Activated CD8-positive, alpha-beta memory T cell treated with anti-CD3 and anti-CD28 coated beads, Interleukin-2, amount 50 U/mL, for 1 hour (primary cell): ENCODE data around the gene RARRES2.
"Not testable (repeated sequence)": the region's sequence is repeated elsewhere in the genome, so short reads cannot be mapped to it uniquely, and the experiment has no call there.

Experiments
- DNase-seq: peaks from one replicate; pipeline ENCODE4 v3.0.0-alpha.2; 2020; ENCODE audit errors: extremely low read depth

Gene RARRES2

GRCh38 chr7:150317748-150318444, 23.5 kb downstream of the RARRES2 start:
- DNase-seq: no peak

- not testable (repeated sequence) for DNase-seq
Observed at GRCh38 chr7:150316987-150317386, 24.4 kb downstream of the RARRES2 start.

- DNase-seq: no peak
Observed at GRCh38 chr7:150314639-150315239, 26.7 kb downstream of the RARRES2 start.

GRCh38 chr7:150313870-150314269, 27.6 kb downstream of the RARRES2 start:
- no peak for DNase-seq

GRCh38 chr7:150313367-150313809, 28.0 kb downstream of the RARRES2 start:
- no peak for DNase-seq

- DNase-seq: not testable (repeated sequence)
Observed at GRCh38 chr7:150312649-150313366, 28.6 kb downstream of the RARRES2 start.

GRCh38 chr7:150311711-150312110, 29.7 kb downstream of the RARRES2 start:
- no peak for DNase-seq

GRCh38 chr7:150311146-150311545, 30.3 kb downstream of the RARRES2 start:
- no peak for DNase-seq

GRCh38 chr7:150308575-150308974, 32.9 kb downstream of the RARRES2 start:
- DNase-seq: no peak

GRCh38 chr7:150307904-150308303, 33.5 kb downstream of the RARRES2 start:
- DNase-seq: no peak

- DNase-seq: no peak
Observed at GRCh38 chr7:150307129-150307528, 34.3 kb downstream of the RARRES2 start.

- not testable (repeated sequence) for DNase-seq
Observed at GRCh38 chr7:150306377-150306776, 35.1 kb downstream of the RARRES2 start.

- not testable (repeated sequence) for DNase-seq
Observed at GRCh38 chr7:150305903-150306284, 35.5 kb downstream of the RARRES2 start.

- not testable (repeated sequence) for DNase-seq
Observed at GRCh38 chr7:150305259-150305902, 36.0 kb downstream of the RARRES2 start.

- DNase-seq: not testable (repeated sequence)
Observed at GRCh38 chr7:150304499-150305258, 36.8 kb downstream of the RARRES2 start.

- DNase-seq: not testable (repeated sequence)
Observed at GRCh38 chr7:150302908-150303310, 38.5 kb downstream of the RARRES2 start.

- not testable (repeated sequence) for DNase-seq
Observed at GRCh38 chr7:150297978-150298377, 43.5 kb downstream of the RARRES2 start.

- DNase-seq: not testable (repeated sequence)
Observed at GRCh38 chr7:150296802-150297201, 44.6 kb downstream of the RARRES2 start.

GRCh38 chr7:150295614-150296013, 45.8 kb downstream of the RARRES2 start:
- DNase-seq: not testable (repeated sequence)

GRCh38 chr7:150295027-150295426, 46.4 kb downstream of the RARRES2 start:
- not testable (repeated sequence) for DNase-seq

GRCh38 chr7:150290317-150290716, 51.1 kb downstream of the RARRES2 start:
- DNase-seq: not testable (repeated sequence)
